GM21786 (cell line): Measurements from ENCODE around the gene TMEM218.
"Not testable (repeated sequence)": the region's sequence is repeated elsewhere in the genome, so short reads cannot be mapped to it uniquely, and the experiment has no call there.

Source experiments
- ATAC-seq: cut with Tn5 transposase; IDR thresholded peaks from one replicate; pipeline ENCODE4 v1.9.1; 2021; ENCODE audit not compliant: unreplicated experiment

TMEM218 gene

GRCh38 chr11:125056931-125057692, 54.3 kb downstream of the TMEM218 start:
- ATAC-seq = no peak

GRCh38 chr11:125056111-125056510, 55.3 kb downstream of the TMEM218 start:
- not testable (repeated sequence) for ATAC-seq

DNA sequence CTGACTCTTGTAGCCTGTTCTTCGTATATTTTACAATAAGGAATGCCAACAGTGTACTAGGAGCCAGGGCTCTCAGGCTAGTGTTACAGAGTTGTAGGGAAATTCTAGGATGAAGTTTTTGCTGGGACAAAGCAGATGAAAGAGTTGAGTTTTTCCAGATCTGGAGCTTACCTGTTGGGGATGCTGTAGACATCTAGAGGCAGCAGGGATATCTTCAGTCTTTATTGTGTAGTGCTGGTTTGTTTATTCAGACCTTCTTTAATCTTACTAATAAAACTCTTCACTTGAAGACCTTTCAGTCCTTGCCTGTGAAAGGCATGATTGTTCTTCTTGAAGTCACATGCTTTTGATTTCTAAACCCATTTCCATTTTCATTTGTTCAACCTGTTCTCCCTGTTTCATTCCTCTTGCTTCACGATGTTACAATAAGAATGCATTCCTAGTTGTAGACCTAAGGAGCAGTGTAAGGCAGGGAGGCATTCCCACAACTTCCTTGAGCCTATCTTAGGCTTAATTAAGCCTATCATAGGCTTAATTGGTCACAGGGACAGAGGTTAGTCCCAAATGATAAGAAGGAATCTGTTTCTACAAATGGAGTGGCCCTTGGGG, 56.2 kb downstream of the TMEM218 start:
- no peak for ATAC-seq

DNA sequence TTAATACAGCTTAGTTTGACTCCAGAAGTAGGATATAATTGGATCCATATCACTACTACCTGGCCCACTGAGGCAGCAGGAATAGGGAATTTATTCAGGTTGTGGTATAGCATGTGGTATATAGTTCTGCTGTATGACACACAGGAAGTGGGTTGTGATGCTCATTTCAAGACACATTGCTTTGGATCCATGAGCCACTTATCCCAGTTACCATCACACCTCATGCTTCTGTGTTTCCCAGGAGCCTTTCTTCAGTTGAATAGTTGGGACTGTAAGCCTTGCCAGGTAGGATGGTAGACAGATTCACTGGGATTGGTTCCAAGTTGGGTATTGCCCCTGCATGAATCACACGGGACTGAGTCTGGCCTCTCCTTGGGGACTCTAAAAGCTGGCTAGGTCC, 58.3 kb downstream of the TMEM218 start:
- ATAC-seq = no peak

DNA sequence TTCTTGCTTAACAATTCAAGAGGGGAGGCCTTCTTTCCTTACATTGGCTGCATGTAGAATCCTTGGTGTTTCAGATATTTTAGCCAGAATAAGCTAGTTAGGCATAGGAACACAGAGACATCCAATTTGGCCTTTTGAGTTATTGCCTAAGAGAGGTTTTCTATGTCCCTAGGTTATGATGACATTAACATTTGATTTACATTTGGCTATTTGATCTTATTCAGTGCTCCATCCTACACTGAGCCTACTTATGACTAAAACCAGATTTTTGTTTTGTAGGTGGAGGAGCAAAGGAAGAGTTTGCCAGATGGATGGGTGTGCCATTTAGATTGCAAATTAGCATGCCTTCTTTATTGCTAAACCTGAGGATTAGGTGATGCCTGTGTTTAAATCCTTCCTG, 59.4 kb downstream of the TMEM218 start:
- no peak for ATAC-seq

- no peak for ATAC-seq
Observed at GRCh38 chr11:125049164-125049792, 62.1 kb downstream of the TMEM218 start.
